GM21723 (cell line): ENCODE data around the gene NAT9.

ENCODE experiments used
- ATAC-seq: cut with Tn5 transposase; IDR thresholded peaks from one replicate; pipeline ENCODE4 v1.9.1; 2021; ENCODE audit warnings: mild to moderate bottlenecking, moderate library complexity; ENCODE audit not compliant: unreplicated experiment

NAT9 gene

DNA sequence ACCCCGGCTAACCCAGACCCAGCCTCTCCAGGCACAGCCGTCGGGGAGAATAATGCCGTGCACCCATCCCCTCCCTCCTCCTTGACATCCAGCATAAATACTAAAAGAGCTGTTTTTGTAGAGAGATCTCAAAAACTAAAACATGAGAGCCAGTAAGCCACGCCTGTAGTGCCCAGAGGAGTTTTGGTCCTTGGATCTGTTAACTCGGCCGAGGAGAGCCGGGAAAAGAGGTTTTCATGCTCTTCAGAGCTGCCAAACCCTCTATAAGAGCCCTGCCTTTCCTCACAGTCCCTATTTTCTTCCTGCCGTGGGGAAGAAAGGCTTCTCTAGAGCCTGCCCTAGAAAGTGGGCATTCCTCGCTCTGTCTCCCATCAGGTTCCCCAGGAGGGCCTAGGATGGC lies 30.2 kb upstream of the NAT9 start:
- ATAC-seq, result no peak

DNA sequence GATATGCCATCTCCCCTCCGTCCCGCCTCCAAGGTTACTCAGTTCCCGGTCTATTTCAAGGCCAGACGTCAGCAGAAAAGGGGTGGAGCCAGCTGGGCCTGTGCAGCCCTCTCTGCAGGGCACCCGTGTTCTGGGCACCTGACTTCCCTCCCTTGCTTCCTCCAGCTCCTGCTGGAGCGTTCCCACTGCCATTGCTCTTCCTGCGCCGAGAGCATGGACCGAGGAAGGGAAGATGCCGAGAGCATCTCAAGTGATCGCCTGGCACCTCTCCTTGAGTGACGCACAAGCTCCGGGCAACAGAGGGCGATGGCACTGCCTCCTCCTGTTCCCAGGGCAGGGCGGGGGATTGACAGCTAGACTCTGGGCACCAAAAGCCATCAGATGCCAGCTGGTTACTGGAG lies 29.4 kb upstream of the NAT9 start:
- ATAC-seq, result no peak

DNA sequence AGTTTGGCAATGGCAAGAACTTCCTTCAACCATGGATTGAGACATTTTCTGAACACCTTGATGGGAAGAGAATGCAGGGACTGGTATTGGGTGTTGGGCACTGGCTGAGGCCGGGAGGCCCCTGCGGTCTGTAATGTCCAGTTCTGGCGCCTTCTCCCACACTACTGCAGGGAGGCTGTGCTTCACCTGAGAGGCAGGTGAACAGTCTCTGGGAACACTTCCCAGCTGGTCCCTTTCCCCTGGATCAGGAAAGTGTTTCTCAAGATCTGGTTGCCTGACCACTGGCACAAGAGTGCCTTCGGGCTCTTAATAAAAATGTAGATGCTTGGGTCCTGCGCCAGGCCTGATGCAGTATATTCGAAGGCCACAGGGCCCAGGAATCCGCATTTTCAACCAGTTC lies 28.5 kb upstream of the NAT9 start:
- ATAC-seq, result no peak

DNA sequence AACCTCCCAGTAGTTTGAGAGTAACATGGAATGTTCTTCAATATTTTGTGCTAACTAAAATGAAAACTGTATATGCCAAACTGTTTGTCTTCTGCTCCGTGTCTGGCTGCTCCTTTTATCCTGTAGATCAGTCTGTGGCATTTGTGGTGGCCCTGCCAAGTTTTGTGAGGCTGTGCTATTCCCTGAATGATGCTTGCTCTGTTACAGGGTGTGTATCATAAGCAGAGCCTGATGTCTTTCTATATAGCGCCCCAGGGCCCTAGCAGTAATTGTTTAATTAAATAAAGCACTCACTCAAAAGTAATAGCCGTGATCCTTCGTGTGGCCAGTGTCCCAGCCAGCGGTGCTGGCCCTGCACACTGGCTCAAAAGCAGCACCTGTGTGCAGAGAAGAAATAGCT lies 27.8 kb upstream of the NAT9 start:
- no peak for ATAC-seq

DNA sequence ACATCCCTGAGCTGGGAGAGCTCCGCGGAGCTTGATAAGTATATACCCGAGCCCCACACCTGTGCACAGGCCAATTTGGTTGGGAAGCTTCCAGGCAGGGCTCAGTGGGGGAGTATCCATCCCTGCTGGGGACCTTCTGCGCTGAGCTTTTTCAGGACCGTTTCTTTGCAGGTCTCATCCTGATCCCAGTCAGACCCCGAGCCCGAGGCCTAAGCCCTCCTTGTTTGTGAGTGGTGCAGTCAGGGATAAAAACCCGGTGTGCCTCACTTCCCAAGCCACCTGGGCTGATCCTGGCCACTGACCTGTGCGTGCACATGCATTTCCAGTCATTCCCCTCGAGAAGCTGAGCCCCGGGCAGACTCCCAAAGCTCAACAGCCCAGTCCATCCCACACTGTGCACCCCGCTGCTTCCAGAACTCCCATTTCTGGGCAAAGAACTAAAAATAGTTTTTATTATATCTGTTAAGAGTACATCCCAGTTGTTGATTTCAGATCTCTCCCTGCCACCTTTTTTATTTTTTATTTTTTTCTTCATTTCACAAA lies 27.3 kb upstream of the NAT9 start:
- ATAC-seq, result no peak

DNA sequence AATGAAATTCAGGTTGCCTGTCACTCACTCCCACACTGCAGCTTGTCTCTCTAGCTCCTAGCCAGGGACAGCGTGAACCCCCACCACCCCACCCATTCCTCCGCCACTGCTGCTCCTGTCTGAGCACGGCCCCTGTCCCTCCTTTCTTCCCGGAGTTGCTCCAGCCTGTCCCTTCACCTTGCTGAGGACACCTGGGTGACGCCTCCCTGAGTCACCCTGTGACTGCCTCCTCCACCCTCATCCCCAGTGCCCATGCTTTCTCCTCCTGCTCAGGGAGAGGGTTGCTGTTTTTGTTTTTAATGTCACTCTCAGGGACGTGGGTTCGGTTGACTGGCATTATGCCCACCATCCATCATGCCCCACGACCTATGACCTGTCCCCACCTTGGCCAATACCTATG lies 25.8 kb upstream of the NAT9 start:
- ATAC-seq, result no peak

DNA sequence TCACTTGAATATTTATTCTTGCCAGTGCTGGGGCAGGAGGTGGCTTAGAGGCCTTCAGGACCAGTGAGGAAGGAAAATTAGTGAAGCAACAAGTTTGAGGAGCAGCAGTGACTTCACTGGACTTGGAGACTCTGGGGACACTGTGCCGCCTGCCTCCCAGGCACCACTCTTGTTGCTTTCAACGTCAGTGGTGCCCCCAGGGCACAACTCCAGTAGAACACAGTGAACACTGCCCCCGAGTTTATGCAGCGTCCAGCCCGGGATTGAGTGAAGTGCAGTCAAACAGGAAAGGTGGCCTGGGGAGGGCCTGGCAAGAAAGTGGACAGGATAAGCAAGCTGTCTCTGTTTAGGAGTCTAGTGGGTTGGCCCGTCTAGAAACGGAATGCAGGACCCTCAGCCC lies 24.4 kb upstream of the NAT9 start:
- no peak for ATAC-seq

DNA sequence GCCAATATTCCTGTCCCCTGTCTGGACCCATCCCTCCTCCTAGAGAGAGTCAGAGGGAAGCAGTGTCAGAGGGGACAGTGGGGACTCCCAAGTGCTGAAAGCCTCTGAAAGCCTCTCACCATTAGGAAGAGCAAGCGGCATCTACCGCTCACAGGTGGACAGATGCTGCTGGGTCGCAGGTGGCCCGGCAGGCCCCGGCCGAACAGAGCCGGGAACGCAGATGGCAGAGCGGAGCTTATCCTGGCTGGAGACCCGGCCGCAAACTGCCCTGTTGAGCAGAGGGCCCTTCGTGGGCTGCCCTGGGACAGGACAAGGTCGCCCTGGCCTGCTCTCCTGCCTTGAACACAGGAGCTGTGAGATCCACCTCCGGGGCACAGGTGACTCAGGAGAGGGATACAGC lies 23.0 kb upstream of the NAT9 start:
- ATAC-seq, result no peak

DNA sequence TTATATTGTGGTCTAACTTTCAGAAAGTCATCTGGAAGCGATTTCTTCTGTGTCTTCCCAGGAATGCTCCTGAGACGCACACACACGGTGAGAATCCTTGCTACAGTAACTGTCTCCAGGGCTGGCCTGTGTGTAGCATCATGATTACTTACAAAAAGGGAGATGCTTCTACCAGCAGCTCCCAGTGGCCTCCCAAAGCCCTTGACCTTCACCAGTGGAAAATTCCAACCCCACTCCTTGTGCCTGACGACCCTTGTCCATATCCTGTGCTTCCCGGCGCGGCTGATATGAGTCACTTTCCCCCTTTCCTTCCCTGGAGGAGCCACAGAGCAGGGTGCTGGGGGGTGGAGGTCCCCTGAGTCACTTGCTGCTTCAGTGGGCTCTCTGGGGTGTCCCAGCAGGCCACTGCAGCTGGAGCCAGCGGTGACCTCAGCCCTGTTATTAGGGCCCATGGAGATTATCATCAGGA lies 22.1 kb upstream of the NAT9 start:
- ATAC-seq, result no peak

DNA sequence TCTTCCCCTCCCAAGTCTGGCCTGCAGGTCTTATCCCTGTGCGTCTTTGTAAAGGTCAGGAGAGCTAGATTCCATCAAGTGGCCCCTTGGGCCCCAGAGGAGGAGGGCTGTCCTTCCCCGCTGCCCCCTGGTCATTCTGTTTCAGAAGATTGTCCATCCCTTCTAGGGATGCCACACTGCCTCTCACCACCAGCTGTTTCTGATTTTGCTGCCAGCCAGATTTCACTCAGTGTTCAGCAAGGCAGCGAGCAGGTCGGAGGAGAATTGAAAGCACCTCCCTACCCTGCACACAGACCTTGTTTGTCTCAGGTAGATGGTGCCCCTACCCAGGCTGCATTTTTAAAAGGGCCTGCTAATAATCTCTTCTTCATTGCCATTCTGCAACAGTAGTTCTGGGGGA lies 21.7 kb upstream of the NAT9 start:
- ATAC-seq, result no peak

DNA sequence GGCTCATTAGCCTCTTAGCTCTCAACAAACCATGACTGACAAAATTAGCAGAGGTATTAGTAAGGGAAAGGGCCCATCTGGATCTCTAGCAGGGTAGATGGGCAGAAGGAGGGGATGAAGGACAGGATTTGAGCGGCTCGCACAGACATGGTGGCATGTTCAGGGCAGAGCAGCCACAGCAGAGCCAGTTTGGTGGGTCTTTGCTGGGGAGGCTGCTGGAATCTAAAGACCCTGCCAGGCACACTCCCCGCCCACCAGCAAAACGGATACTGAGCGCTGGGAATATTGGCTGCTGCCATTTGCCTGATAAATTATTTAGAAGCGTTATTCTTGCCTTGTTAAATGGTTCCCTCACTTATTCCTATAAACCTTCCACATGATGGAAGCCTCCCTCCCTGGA lies 20.7 kb upstream of the NAT9 start:
- ATAC-seq, result no peak

DNA sequence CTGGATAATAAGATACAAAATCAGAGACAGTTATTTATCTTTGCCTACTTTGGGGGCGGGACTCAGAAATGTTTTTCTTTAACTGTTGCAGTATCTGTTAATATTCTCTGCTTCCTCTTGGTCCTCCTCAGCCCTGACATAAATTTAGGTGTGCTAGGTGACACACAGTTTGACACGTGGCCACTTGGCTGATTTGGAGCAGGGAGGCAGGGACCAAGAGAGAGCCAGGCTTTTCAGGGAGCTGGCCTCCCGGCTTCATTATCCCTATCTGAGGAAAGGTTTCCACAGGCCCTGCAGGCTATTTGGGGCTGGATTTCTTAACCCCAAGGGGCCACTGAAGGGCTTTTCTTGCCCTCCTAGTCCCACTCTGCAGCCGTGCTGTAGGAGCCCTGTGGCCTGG lies 20.1 kb upstream of the NAT9 start:
- no peak for ATAC-seq

DNA sequence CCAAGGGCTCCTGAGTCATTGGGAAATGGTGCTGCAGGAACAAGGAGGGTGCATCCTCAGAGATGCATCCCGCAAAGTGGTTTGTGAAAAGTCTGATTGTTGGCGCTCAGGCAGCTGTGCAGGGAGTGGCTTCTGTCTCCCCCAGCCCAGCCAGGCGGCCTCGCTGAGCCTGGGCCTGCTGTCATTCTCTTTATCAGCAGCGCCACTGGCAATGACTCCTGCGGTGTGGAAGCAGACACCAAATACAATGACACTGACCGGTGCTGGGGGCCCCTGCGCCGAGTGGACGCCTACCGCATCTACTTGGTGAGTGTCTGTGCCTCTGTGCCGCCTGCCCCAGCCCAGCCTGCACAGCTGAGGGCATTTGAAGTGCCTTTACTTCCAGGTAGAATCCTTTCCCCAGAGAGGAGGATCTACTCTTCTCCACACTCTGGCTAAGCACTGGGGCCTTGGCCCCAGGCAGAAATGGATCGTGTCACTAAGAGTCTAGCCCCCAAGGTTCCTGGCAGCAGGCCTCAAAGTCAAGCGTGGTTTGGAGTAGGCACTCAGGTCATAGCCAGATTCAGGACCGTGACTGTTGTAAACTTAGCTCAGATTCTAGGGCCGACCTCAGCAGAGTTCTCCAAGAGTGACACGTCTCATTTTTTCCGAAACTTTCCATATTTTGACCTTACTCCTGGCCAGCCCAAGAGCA lies 19.3 kb upstream of the NAT9 start:
- no peak for ATAC-seq

DNA sequence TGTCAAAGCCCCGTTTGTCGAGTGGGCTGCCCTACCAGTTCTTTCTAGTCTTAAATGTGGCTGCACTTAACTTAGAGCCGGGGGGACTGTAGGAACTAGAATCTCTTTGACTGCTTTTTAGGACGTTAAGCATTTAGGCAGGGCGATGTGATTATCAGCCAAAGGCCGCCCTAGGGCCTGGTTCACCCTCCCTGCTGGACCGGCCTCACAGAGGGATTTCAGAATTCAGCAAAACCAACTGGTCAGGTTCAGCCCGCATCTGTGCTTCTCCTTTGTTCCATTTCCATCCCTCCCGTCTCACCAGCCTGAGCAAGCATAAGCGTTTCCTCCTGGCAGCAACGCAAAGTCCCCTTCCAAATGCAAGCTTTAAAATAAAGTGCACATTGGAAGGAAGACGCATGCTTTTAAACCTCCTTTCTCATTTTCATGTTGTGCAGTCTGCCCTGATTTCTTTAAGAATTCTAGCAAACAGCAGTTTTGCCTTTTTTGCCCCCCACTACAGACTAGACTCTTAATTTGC lies 16.5 kb upstream of the NAT9 start:
- ATAC-seq, result no peak

DNA sequence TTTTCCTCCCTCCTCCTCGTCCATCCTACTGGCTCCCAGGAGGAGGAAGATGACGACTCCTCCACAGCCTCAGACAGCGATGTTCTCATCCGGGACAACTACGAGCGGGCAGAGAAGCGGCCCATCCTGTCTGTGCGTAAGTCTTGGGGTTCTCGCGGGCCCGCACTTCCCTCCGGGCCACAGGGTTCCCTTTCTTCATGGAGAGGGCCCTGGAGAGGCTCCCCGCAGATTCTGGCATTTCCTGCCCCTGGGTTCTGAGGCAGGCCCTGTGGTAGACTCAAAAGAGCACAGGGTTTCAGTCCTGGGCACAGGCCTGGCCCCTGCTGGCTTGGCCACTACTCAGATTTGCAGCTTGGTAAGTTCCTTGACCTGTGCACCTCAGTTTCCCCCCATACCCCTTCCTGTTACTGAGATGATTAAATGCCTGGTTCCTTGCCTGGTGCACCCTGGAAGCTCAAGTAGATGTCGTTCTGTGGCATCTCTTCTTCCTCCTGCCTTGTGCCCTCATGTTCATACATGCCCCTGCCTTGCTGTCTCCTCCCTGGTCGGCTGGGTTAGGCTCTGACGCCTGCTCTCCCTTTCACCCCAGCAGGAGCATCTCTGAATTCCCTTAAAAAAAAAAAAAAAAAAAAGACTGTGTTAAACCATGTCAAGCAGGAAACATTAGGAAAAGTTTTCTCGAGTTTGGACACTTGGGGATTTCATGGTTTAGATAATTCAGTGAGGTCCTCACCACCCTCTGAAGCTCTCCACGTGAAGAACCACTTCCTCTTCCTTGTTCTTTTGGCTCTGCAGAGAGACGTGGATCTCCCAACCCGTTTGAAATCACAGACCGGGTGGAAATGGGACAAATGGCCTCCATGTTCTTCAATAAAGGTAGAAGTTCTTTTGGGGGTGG lies 14.3 kb upstream of the NAT9 start:
- no peak for ATAC-seq

DNA sequence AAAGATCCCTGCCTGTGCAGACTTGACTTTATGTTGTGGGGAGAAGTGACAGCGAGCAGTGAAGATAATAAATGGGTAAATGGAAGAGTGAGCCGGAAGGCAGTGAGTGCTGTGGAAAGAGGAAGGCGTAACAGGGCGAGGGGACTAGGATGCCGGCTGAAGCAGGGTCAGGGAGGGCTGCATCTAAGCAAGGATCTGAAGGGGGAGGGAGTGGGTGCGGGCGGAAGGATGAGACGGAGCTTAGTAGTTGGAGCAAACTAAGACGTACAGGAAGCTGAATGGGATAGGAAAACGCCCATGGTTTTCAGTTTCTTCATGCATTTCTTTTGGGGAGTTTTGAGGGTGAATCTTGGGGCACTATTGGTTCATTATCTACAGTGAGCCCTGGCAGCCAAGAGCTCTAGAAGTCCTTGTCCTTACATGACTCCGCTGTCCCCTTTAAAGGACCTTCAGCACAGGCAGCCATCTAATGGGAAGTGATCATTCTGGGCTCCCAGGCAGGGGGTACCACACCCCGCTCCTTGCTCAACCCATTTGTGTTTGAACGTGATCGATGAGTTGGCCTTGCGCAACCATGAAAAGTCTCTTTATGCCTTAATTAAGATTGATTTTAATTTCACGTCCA lies 10.4 kb upstream of the NAT9 start:
- ATAC-seq, result no peak

DNA sequence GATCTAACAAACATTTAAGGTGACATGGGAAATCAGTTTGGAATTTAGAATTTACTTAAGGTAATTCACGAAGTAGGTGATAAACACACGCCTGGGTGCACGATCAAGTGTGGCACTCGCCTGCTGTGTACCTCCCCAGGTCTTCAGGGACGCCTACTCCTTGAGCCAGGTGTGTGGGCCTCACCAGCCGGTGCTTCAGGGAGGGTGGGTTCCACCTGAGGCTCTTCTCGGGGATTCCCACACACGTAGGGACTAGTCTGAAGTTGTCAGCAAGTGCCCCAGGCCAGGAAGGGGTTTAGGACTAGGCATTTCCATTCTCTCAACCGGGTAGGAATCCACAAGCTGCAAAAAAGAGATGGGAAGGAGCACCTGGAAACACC lies 9.8 kb upstream of the NAT9 start:
- ATAC-seq, result no peak

DNA sequence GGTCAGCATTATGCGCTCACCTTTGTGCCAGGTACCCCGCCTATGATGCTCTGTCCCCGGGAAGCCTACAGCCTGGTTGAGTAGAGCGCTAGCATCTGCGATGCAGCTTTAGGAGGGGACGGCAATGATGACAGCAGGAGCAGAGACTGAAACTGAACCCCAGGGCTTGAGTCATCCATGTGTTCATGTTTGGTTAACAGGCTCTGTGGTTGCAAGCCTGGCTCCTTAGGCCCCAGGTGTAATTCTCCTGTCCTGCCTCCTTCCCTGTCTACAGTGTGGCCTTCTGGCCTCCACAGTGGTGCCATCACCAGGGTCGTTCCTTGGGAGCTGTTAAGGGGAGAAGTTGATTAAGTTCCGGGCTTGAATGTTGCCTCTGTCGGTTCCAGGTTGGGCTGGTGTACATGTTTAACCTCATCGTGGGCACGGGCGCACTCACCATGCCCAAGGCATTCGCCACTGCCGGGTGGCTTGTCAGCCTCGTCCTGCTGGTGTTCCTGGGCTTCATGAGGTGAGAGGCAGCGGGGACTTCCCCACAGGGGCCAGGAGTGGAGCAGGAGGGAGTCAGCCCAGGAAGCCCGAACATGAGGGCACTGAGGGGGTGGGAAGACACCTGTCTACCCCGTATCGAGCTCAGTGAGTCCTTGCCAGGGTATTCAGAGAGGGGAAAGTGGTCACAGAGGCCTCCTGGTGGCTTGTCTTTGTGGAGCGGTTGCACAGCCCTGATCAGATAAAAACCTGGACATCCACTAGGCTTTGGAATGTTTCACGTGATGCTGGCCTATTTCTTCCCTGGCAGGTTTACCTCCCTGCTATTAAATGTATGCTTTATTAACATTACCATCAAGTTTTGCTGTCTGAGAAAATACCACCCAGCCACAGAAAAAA lies 9.2 kb upstream of the NAT9 start:
- no peak for ATAC-seq

DNA sequence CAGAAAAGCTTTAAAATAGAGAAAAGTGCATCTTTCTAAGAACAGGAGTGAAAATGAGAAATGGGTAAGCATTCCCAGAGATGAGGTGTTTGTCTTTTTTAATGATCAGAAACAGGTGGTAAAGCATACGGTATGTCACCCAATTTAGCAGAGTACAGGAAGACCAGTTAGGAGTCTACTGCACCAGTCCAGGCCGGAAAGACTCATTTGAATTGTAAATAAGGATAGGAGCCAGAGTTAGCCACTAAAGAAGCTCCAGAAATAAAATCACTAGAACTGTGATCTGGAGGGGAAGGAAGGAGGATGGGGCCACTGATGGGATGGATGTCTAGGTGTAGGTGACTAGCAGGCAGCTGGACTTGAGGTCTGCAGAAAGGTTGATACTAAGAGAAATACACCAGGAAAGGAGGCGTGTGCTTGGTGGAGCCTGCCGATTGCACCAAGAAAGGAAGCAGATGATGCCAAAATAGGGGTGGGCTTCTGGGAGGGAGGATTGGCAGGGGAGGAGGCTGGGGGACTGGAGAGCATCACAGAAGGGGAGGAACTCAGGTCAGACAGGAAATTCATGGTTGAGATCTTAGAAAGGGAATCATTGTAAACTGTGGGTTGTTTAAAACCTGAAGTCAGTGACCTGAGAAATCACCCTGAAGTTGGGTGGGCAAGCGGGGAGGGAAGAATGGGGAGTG lies 8.1 kb upstream of the NAT9 start:
- no peak for ATAC-seq

DNA sequence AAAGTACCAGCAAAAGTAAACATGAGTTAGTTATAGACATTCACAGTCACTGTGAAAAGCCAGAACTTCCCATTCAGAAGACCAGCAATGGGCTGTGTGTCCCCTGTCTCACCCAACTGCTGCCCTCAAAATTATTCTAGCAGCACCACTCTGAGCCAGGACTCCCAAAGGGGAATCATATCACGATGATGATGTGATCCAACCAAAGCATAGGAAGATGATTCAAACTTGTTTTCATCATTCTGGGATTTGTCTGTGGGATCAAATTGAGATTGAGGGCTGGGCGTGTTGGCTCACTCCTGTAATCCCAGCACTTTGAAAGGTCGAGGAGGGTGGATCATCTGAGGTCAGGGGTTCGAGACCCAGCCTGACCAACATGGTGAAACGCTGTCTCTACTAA lies 6.4 kb upstream of the NAT9 start:
- ATAC-seq, result no peak
